HG02885 (cell line): ENCODE measurements around the gene ZNF629.

ENCODE experiments used
- ATAC-seq: cut with Tn5 transposase; IDR thresholded peaks from one replicate; pipeline ENCODE4 v1.9.1; 2021; ENCODE audit warnings: mild to moderate bottlenecking; ENCODE audit not compliant: unreplicated experiment, poor library complexity

The ZNF629 gene

GRCh38 chr16:30750876-30751465 lies 36.0 kb downstream of the ZNF629 start:
- no peak for ATAC-seq

- no peak for ATAC-seq
Measured at GRCh38 chr16:30750201-30750600, 36.8 kb downstream of the ZNF629 start.

GRCh38 chr16:30748634-30749445 lies 38.2 kb downstream of the ZNF629 start:
- ATAC-seq = peak; percentile 17

GRCh38 chr16:30747799-30748633 lies 39.0 kb downstream of the ZNF629 start, which contains the start of gene PHKG2:
Gene PHKG2, plus strand, starts transcription at chr16:30748425. Its CDS starts 396 bp downstream, at chr16:30748821.
- ATAC-seq = peak; percentile 98

- ATAC-seq = no peak
Measured at GRCh38 chr16:30747331-30747730, 39.7 kb downstream of the ZNF629 start.

DNA sequence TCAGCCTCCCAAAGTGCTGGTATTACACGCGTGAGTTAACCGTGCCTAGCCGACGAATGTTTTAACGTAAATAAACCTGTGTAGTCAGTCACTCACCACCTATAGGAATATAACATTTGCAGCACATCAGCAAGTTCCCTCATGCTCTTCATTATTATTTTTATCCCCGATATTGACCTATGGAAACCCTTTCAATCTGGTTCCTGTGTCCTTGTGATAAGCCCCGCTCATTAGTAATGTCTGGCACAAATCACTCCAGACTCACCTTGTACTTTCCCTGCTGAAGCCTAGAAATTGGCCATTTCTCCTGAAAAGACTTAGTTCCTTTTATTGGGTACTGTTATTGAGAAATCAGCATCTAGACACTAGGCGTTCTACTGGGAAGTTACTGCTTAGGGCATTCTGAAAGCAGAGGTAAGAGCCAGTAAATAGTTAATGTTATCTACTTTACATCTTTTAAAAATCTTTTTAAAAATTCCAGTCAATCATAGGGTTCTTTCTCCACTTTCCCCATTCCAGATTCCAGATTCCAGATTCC lies 40.3 kb downstream of the ZNF629 start:
- ATAC-seq = no peak

- ATAC-seq = no peak
Measured at GRCh38 chr16:30745082-30745481, 41.9 kb downstream of the ZNF629 start.

DNA sequence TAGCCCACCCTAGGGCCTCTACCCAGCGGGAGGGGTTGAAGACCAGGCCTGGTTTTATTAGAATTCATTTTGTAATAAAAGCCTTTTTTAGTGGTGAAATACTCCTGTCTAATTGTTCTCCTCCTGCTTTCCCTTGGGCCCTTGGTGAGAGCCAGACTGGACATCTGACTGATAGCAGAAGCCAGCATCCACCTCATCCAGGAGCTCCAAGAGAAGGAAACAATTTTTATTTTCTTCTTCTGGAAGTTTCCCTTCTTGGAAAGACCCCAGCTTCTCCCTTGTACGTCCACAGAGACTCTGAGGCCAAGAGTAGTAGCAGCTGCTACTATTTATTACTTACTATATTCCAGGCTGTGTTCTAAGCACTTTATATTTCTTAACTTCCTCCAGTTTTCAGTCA lies 42.8 kb downstream of the ZNF629 start:
- no peak for ATAC-seq

- no peak for ATAC-seq
Measured at GRCh38 chr16:30743716-30744115, 43.3 kb downstream of the ZNF629 start.

DNA sequence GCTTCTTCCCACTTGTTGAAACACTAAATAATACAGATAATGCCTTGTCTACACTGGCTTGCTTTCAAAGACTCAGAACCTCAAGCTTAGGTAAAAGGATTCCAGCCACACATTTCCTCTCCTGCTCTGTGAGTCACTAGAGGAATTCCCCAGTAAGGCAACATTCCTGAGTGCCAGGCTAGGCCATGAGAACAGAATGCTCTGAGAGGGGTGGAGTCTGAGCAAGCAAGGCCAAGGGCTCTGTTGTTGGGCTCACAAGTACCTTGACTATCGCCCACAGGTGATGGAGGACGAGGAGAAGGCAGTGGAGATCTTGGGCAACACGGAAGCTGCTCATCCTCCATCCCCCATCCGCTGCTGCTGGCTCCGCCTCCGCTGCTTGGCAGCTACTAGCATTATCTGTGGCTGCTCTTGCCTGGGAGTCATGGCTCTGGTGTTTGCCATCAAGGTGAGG lies 45.5 kb downstream of the ZNF629 start:
- no peak for ATAC-seq

- ATAC-seq = no peak
Measured at GRCh38 chr16:30740364-30741251, 46.4 kb downstream of the ZNF629 start.

- ATAC-seq = no peak
Measured at GRCh38 chr16:30738984-30739951, 47.7 kb downstream of the ZNF629 start.

- ATAC-seq = no peak
Measured at GRCh38 chr16:30737794-30738648, 49.0 kb downstream of the ZNF629 start.

- ATAC-seq = no peak
Measured at GRCh38 chr16:30736995-30737793, 49.8 kb downstream of the ZNF629 start.

- no peak for ATAC-seq
Measured at GRCh38 chr16:30731411-30731810, 55.6 kb downstream of the ZNF629 start.

GRCh38 chr16:30728899-30729672 lies 57.9 kb downstream of the ZNF629 start:
- no peak for ATAC-seq
